ENCODE data around the gene GRHL1.

GRHL1 gene

DNA sequence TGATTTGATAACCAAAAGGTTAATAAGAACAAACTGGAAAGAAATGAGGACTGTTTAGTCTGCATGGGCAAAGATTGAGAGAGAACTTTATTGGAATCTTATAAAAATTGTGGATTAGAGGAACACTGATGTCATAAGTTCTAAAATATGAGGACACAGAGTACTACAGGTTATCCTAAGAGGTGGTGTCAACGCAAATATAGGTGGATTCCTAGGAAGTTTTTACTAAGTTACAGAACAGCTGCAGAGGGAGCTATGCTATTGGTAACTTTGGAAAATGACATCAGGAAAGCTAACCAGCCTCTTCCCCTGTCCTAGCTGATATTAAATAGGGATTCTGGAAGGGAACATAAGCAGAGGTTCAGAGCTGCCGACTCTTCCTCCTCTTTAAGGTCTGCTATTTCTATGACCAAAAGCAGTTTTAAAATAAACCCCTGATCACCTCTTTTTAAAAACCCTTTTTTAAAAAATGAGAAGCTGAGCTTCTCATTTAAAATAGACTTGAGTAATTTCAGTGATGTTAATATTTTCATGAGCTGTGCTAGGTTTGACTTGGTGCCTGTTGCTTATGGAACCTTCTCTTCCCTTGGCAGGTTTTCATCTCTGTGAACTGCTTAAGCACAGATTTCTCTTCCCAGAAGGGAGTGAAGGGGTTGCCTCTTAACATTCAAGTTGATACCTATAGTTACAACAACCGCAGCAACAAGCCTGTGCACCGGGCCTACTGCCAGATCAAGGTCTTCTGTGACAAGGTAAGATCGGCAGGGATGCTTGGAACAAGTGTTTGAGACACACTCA lies 34.2 kb downstream of the GRHL1 start:
- no peak for TF ChIP-seq GATA3 (IDR thresholded peaks at IDR 0.05; ENCODE audit: low read depth, low read length)

DNA sequence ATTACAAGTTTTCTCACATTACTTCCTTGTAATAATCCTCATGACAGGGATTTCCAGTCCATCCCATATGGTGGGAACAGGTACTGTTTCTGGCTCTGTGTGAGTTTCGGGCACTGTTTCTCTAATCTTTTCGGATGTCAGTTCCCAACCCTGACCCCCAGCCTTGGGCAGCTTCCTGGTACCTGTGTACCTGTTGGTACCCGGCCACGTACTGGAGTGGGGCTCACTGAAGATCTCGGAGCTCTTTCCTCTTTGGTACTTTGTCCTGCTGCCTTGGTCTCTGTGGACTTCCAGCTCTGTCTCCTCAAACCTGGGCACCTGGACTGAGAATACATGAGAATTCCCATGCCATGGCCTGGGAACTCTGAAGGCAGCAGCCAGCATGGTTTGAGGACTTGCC lies 36.8 kb downstream of the GRHL1 start:
- TF ChIP-seq GATA2 (IDR thresholded peaks at IDR 0.05; ENCODE audit: low read depth, low read length) (no peak), GATA3 (IDR thresholded peaks at IDR 0.05; ENCODE audit: low read depth, low read length) (no peak)

DNA sequence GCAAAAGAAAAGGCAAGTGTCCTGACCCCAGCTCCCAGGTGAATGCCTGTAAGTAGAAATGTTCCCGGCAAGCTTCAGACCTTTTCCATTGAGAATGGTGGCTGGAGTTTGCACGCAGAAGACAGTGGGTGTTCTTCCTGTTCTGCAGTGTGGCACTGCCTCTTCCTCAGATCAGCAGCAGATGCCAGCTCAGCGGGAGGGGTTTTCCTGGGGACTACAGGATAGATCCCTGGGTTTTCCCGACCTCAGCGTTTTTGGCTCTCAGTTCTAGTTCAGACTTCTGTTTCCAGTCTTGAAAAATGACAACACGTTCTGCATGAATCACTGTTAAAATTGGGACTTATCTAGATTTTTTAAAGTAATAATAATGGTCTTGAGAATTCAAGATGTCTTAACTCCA lies 39.2 kb downstream of the GRHL1 start:
- no peak for TF ChIP-seq GATA3 (IDR thresholded peaks at IDR 0.05; ENCODE audit: low read depth, low read length)
- TF ChIP-seq GATA2 (IDR thresholded peaks at IDR 0.05; ENCODE audit: low read depth, low read length) = no peak

DNA sequence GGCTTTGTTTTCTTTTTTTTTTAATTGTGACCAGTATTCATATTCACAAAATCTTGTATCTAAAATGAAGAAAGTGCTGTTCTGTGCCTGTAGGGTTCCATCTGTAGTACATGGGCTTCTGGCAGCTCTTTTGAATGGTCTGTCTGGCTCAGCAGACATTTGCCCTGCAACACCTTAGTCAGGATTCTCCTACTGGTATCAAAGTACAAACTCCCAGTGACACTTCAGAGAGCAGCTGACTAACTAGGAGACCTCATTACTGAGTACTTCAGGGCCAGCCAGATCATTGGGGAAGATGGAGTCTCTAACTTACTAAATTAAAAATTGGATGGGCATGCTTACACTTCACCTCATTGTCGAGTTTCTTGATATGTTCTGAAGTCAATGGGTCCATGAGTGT lies 39.7 kb downstream of the GRHL1 start:
- TF ChIP-seq GATA3 (IDR thresholded peaks at IDR 0.05; ENCODE audit: low read depth, low read length) (no peak), GATA2 (IDR thresholded peaks at IDR 0.05; ENCODE audit: low read depth, low read length) (no peak)

DNA sequence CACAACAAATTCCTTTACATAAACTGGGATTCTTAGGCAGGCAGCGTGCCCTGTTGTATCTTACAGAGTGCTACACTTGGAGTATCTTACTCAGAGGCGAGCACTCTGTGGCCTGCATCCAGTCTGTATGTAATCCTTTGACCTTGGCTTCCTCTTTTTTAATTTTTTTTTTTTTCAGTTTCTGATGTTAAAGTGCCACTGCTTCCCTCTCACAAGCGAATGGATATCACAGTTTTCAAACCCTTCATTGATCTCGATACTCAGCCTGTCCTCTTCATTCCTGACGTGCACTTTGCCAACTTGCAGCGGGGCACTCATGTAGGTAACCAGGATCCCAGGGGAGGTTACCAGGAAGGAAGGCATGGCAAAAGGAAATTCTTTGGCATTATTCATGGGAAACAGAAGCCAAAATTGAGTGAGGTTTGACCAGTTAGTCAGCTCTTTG lies 40.4 kb downstream of the GRHL1 start:
- no peak for TF ChIP-seq GATA2 (IDR thresholded peaks at IDR 0.05; ENCODE audit: low read depth, low read length)
- TF ChIP-seq GATA3 (IDR thresholded peaks at IDR 0.05; ENCODE audit: low read depth, low read length) = no peak

DNA sequence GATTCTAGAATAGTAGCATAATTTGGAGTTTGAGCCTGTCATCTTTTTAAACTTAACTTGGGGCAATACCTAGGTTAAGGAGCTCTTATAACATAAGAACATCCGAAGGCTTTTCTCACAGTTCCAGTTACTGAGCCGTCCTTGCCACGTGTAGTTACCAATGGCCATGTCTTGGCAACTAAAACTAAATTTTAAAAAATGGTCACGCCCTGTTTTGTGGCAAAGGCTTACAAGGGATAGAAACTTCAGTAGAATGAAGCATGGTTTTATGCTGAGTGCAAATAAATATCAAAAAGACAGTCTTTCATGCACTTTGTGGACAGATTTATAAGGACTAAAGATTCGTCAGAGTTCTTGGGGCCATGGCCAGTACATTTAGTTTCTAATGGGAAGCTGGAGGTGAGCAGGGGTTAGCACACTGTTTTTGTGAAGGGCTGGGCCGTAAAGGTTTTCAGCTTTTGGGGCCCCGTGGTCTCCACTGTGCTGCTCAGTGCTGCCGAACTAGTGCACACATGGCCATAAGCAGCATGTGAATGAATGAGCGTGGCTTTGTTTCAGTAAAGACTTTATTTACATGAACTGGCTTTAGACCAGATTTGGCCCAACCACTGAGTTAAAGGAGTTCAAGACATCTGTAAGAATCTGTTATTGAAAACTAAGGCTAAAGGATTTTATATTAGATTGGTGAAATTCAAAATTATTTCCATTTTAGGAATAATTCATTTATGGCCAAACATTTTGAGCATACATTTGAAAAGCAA lies 41.1 kb downstream of the GRHL1 start:
- TF ChIP-seq GATA2 (IDR thresholded peaks at IDR 0.05; ENCODE audit: low read depth, low read length) (no peak), GATA3 (IDR thresholded peaks at IDR 0.05; ENCODE audit: low read depth, low read length) (no peak)

DNA sequence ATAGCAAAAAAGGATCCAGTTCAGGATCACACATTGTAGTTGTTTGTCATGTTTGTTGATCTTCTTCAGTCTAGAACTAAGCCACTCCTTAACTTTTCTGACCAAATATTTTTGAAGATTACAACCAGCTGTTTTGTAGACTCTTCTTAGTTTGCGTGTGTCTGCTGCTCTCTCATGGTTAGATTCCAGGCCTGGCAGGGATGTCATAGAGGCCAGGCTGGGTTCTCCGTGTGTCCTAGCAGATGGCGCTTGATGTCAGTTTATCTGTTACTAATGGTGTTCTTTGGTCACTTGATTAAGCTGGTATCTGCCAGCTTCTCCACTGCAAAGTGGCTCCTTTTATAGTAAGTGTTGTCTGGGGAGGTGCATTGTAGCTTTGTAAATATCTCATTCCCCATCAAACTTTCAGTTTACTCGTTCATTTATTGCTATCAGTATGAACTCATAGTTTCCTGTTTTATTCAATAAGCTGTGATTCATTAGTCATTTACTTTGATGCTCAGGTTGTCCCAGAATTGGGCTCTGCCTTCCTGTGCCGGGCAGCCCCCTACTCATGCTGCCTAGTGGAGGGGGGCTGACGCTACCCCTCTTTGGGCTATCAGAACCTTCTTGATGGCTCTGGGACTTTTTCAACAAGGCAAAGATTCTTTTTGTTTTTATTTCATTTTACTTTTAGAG lies 42.1 kb downstream of the GRHL1 start:
- TF ChIP-seq GATA3 (IDR thresholded peaks at IDR 0.05; ENCODE audit: low read depth, low read length) (no peak), GATA2 (IDR thresholded peaks at IDR 0.05; ENCODE audit: low read depth, low read length) (no peak)

DNA sequence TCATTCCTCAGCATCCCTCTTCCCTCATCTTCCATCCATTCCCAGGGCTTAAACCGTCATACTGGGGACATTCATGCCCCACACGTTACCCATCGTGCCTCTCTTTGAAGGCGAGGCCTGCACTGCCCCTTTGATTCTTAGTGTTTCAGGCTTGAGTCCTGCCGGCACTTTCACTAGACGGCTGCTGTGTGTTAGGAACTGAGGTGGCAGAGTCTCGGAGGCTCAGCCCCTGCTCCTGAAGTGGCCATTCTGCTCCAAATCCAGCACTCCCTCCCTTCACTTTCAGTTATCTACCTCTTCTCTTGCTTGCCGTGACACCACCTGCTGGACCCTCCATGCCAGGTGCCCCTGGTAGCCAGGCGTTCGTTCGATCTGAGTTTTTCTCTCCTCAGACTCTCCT lies 43.0 kb downstream of the GRHL1 start:
- TF ChIP-seq GATA3 (IDR thresholded peaks at IDR 0.05; ENCODE audit: low read depth, low read length) (no peak), GATA2 (IDR thresholded peaks at IDR 0.05; ENCODE audit: low read depth, low read length) (no peak)

DNA sequence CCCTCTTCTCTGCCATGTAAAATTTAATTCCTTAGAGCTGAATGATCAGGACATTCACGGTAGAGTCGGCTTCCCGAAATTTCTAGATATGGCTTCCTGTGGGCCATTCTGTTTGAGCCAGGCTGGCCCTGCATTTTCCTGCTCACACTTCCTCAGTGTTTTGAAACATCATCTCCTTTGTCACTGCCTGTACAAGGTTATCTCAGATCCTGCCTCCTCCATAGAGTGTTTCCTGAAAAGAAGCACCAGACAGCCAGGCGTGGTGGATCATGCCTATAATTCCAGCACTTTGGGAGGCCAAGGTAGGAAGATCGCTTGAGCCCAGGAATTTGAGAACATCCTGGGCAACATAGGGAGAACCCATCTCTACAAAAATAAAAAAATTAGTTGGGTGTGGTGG lies 43.6 kb downstream of the GRHL1 start:
- TF ChIP-seq GATA3 (IDR thresholded peaks at IDR 0.05; ENCODE audit: low read depth, low read length) = no peak
- no peak for TF ChIP-seq GATA2 (IDR thresholded peaks at IDR 0.05; ENCODE audit: low read depth, low read length)

DNA sequence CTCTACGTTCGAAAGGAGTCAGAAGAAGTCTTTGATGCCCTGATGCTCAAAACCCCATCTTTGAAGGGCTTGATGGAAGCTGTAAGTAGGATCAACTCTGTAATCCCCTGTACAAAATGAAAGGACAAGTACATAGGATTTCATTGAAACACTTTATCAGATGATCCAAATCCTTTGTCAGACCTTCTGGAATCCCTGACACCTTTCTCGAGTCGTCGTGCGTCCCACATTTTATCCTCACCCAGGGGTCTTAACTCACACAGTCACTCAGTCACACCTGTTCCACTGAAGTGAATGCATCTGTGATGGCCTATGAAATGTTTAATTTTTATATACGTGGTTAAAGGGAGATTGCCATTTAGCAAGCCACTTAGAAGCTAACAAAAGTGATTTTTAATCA lies 44.8 kb downstream of the GRHL1 start:
- TF ChIP-seq GATA3 (IDR thresholded peaks at IDR 0.05; ENCODE audit: low read depth, low read length) = no peak
- TF ChIP-seq GATA2 (IDR thresholded peaks at IDR 0.05; ENCODE audit: low read depth, low read length) = no peak

DNA sequence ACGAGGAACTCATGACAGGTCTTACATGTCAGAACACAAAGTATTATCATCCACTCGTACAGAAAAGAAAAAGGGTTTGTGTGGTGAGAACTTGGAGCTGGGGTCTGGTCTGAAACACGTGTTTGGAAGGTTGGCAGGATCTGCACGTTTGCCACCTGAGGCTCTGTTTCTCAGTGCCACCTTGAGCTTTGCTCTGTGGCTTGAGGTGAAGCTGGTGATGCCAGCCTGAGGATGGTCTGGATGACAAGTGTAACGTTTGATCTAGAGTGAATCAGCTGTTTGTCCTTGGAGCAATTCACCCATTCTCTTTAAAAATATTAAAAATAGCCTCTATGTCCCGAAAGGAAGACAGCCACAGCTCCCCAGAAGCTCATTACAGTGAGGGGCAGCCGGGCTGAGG lies 46.4 kb downstream of the GRHL1 start:
- TF ChIP-seq GATA2 (IDR thresholded peaks at IDR 0.05; ENCODE audit: low read depth, low read length) = no peak

DNA sequence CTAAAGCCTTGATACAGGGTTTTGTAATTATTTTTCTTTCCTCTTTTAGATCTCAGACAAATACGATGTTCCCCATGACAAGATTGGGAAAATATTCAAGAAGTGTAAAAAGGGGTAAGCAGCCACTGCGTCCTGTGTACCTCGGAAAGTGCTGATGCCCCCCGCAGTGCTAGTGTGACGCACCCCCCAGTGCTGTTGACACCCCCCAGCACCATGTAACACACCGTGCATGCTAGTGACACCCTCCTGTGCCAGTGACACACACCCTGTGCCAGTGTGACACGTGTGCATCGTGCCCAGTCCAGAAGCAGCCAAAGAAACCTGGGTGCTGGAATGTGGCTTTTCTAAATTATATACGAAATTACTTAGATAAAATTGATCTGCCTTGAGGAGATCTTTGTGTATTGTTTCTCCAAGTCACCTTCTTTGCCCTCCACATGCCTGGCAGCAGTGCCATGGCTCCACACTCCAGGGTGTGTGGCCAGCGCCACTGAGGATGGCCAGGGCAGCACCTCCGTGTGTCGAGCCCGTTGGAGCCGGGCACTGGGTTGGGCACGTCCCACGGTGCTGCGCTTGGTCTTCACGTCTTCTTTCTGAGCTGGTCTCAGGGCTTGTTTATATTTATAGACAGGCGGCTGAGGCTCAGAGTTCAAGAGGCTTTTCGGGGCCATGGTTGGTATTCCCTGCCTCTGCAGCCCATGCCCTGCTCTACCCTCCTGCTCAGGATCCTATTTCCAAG lies 47.6 kb downstream of the GRHL1 start:
- TF ChIP-seq GATA2 (IDR thresholded peaks at IDR 0.05; ENCODE audit: low read depth, low read length) (no peak), GATA3 (IDR thresholded peaks at IDR 0.05; ENCODE audit: low read depth, low read length) (no peak)

DNA sequence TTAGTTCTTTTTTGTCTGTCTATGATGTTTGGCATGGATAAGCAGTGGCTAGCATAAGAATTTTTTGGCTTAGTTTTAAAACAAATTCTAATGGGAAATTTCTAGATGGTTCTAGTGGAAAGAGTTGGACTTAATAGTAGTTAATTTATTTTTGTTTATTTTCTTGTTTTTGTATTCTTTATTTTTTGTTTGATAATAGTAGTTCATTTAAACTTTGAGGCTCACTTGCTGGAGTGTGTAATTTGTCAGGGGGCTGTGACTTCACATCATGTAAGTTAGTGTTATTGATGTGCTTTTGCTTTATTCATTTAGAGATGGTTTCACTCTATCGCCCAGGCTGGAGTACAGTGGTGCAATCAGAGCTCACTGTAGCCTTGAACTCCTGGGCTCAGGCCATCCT lies 48.2 kb downstream of the GRHL1 start:
- no peak for TF ChIP-seq GATA3 (IDR thresholded peaks at IDR 0.05; ENCODE audit: low read depth, low read length)
- TF ChIP-seq GATA2 (IDR thresholded peaks at IDR 0.05; ENCODE audit: low read depth, low read length) = no peak

DNA sequence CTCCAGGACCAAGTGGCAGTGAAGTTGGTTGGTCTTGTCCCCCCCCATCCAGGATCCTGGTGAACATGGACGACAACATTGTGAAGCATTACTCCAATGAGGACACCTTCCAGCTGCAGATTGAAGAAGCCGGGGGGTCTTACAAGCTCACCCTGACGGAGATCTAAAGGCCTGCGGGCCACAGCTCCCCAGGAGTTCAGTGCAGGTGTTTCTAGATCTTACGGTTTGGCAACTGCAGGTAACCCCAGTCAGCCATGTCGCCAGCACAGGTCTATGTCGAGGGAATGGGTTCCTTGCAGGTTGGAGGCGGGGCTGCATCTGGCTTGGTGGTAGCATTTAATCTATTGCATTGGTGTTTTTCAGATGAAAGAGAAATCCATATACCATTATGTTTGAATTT lies 49.0 kb downstream of the GRHL1 start:
- TF ChIP-seq GATA2 (IDR thresholded peaks at IDR 0.05; ENCODE audit: low read depth, low read length) = no peak
- TF ChIP-seq GATA3 (IDR thresholded peaks at IDR 0.05; ENCODE audit: low read depth, low read length) = no peak
